Renal cortical epithelial cell (primary cell): Measurements from ENCODE around the gene NEDD4. TPM values are rescaled to one million over a fixed set of nuclear protein-coding genes. Genes with fewer than 3 reads are reported as not detected.
"Not testable (repeated sequence)": the region's sequence is repeated elsewhere in the genome, so short reads cannot be mapped to it uniquely, and the experiment has no call there.

Experiments used
- DNase-seq: peaks from one replicate; pipeline ENCODE4 v3.0.0-alpha.2; 2011; ENCODE audit warnings: low read depth
- total RNA-seq: library from RNA; depleted of rRNA; stranded (reverse); fragments of >200 nt; gene quantifications from 2 replicates; pipeline ENCODE4 v1.2.3, GENCODE V29; 2014

Gene NEDD4
- total RNA-seq, 1 donor from 2014 or later = 26.6 TPM

- DNase-seq = no peak
Observed at GRCh38 chr15:55893852-55894251, 99.6 kb downstream of the NEDD4 start.

GRCh38 chr15:55891196-55891595 lies 102.2 kb downstream of the NEDD4 start:
- no peak for DNase-seq

- DNase-seq = no peak
Observed at GRCh38 chr15:55884223-55884622, 109.2 kb downstream of the NEDD4 start.

GRCh38 chr15:55879181-55879580 lies 114.2 kb downstream of the NEDD4 start:
- DNase-seq = no peak

GRCh38 chr15:55873024-55873720 lies 120.2 kb downstream of the NEDD4 start:
- peak; percentile 9 for DNase-seq

GRCh38 chr15:55872471-55872870 lies 120.9 kb downstream of the NEDD4 start:
- no peak for DNase-seq

GRCh38 chr15:55869660-55870059 lies 123.8 kb downstream of the NEDD4 start:
- no peak for DNase-seq

- DNase-seq = peak; percentile 13
Observed at GRCh38 chr15:55868707-55869106, 124.7 kb downstream of the NEDD4 start.

- DNase-seq = not testable (repeated sequence)
Observed at GRCh38 chr15:55868291-55868690, 125.1 kb downstream of the NEDD4 start.

GRCh38 chr15:55863911-55864310 lies 129.5 kb downstream of the NEDD4 start:
- no peak for DNase-seq

GRCh38 chr15:55861115-55861514 lies 132.3 kb downstream of the NEDD4 start:
- DNase-seq = no peak

GRCh38 chr15:55860468-55860867 lies 132.9 kb downstream of the NEDD4 start:
- no peak for DNase-seq

GRCh38 chr15:55859681-55860080 lies 133.7 kb downstream of the NEDD4 start:
- no peak for DNase-seq

GRCh38 chr15:55858661-55859060 lies 134.8 kb downstream of the NEDD4 start:
- DNase-seq = no peak

GRCh38 chr15:55856506-55857164 lies 136.8 kb downstream of the NEDD4 start:
- DNase-seq = no peak

- no peak for DNase-seq
Observed at GRCh38 chr15:55853134-55853533, 140.3 kb downstream of the NEDD4 start.

- peak; percentile 77 for DNase-seq
Observed at GRCh38 chr15:55846116-55846707, 147.2 kb downstream of the NEDD4 start.

- DNase-seq = not testable (repeated sequence)
Observed at GRCh38 chr15:55842897-55843296, 150.5 kb downstream of the NEDD4 start.

GRCh38 chr15:55835866-55836265 lies 157.5 kb downstream of the NEDD4 start:
- no peak for DNase-seq

GRCh38 chr15:55834331-55834730 lies 159.1 kb downstream of the NEDD4 start:
- no peak for DNase-seq

GRCh38 chr15:55829826-55830225 lies 163.6 kb downstream of the NEDD4 start:
- DNase-seq = no peak

GRCh38 chr15:55827955-55828354 lies 165.5 kb downstream of the NEDD4 start:
- DNase-seq = no peak

- no peak for DNase-seq
Observed at GRCh38 chr15:55827204-55827603, 166.2 kb downstream of the NEDD4 start.
